Transverse colon (tissue), 4 donors: ENCODE measurements around the gene VTI1A.

ENCODE experiments used
- EP300 ChIP-seq: sonication (generic); formaldehyde crosslinking; IDR thresholded peaks from one replicate; pipeline ENCODE4 v1.6.1; 2017; ENCODE audit warnings: antibody characterized with exemption, low read depth
- POLR2A ChIP-seq: fragments of 450-650 bp; IDR thresholded peaks from one replicate; pipeline ENCODE4 v1.6.1; 2016; ENCODE audit warnings: antibody characterized with exemption, mild to moderate bottlenecking, moderate library complexity
- POLR2AphosphoS5 ChIP-seq, 3 donors: sonication (generic); formaldehyde crosslinking; IDR thresholded peaks; one replicate each; pipeline ENCODE4 v1.6.1; 2016; ENCODE audit warnings: antibody characterized with exemption in 3 of 3
- TF ChIP-seq, protein P1 (sequence below), 5 experiments: fragments of 200-600 bp in 3 of 5; fragments of 450-650 bp in 2 of 5; sonication (generic) in 3 of 5; IDR thresholded peaks; 1 replicate in 2 of 5; 2 replicates in 3 of 5; pipeline ENCODE4 v1.5.1; 2016 to 2017; ENCODE audit warnings: antibody characterized with exemption in 5 of 5, inconsistent platforms in 3 of 5, mild to moderate bottlenecking in 2 of 5, moderate library complexity in 1 of 5

DNA sequence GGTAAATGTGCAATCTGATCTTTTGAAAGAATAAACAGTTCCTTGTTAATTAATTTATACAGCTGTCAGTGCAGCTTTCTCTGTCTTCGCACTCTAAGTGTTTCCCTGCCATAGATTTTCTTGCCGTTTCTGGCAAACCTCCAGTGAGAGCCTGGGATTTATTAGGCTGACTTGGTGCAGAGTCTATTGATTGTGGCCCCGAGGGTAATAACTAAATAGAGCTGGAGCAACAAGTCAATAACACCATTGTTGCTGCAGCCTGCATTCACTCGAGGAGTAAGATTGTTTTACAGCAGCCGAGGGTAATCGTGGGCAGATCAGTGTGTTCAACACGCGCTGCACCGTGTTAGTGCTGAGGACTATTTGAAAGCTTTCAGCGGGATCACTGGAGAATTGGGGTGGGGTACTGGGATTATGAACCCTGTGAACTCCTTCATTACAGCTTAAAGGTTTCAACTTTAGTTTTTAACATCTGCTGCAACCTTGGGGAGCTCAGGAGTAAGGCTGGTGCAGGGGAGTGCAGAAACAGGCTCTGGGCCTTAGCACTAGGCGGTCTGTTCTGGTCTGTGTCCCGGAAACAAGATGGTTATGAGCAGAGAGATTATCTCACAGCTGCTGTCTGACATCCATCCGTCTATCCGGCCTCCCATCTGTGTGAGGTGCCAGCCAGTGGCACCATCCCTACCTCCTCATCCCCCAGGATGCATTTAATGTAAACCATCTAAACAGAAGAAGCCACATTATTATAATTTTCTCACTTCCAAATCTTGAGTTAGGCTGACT, 329.1 kb downstream of the VTI1A start:
- TF ChIP-seq, protein P1, sequence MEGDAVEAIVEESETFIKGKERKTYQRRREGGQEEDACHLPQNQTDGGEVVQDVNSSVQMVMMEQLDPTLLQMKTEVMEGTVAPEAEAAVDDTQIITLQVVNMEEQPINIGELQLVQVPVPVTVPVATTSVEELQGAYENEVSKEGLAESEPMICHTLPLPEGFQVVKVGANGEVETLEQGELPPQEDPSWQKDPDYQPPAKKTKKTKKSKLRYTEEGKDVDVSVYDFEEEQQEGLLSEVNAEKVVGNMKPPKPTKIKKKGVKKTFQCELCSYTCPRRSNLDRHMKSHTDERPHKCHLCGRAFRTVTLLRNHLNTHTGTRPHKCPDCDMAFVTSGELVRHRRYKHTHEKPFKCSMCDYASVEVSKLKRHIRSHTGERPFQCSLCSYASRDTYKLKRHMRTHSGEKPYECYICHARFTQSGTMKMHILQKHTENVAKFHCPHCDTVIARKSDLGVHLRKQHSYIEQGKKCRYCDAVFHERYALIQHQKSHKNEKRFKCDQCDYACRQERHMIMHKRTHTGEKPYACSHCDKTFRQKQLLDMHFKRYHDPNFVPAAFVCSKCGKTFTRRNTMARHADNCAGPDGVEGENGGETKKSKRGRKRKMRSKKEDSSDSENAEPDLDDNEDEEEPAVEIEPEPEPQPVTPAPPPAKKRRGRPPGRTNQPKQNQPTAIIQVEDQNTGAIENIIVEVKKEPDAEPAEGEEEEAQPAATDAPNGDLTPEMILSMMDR (IDR thresholded peaks at IDR 0.05) = no peak
- no peak for TF ChIP-seq POLR2A
- no peak for TF ChIP-seq EP300
- TF ChIP-seq POLR2AphosphoS5 (IDR thresholded peaks at IDR 0.05) = no peak
